A549 treated with DMSO at 1 μM for 4 hours (cell line): ENCODE data around the gene CRB3. TPM values are rescaled to one million over a fixed set of nuclear protein-coding genes. Genes with fewer than 3 reads are reported as not detected.

Source experiments
- total RNA-seq: library from RNA; stranded (reverse); fragments of 200-300 nt; extraction: Qiagen RNA extraction; gene quantifications from 5 replicates; pipeline ENCODE4 v1.2.3, GENCODE V29; 2022; ENCODE audit warnings: low read depth

Gene CRB3
- 3.0 to 6.0 TPM (median 4.7 TPM) in 5 replicates for total RNA-seq

GRCh38 chr19:6464070-6464873 is at the start of gene CRB3:
TSS of gene CRB3 (plus strand) at chr19:6464271. CDS start at chr19:6464702, 431 bp downstream.

GRCh38 chr19:6424195-6424938 is 39.7 kb upstream of the CRB3 start, which contains the start of gene KHSRP:
TSS of gene KHSRP (minus strand) at chr19:6424811. CDS start at chr19:6424701, 110 bp downstream.

GRCh38 chr19:6433663-6434062 is 30.4 kb upstream of the CRB3 start, which contains the start of gene SLC25A41:
TSS of gene SLC25A41 (minus strand) at chr19:6433763. CDS start at chr19:6433693, 70 bp downstream.

GRCh38 chr19:6459262-6460098 is 4.6 kb upstream of the CRB3 start, which contains the start of gene SLC25A23:
TSS of gene SLC25A23 (minus strand) at chr19:6459792. CDS start at chr19:6459628, 164 bp downstream.

GRCh38 chr19:6481541-6482342 is 17.7 kb downstream of the CRB3 start, which contains the start of gene DENND1C:
TSS of gene DENND1C (minus strand) at chr19:6481787. CDS start at chr19:6481695, 92 bp downstream.

GRCh38 chr19:6501740-6502648 is 37.9 kb downstream of the CRB3 start, which contains the start of gene TUBB4A:
TSS of gene TUBB4A (minus strand) at chr19:6502309. CDS start at chr19:6502212, 97 bp downstream.

Other genes starting within 250 kb of the CRB3 start
- gene MLLT1, start 184.3 kb upstream of the CRB3 start, total RNA-seq: 12.7 to 25.2 TPM (median 21.3 TPM) in 5 replicates
- gene ACER1, start 130.7 kb upstream of the CRB3 start, total RNA-seq: not detected in 5 replicates
- gene CLPP, start 102.7 kb upstream of the CRB3 start, total RNA-seq: 47.8 to 73.0 TPM (median 66.4 TPM) in 5 replicates
- gene ALKBH7, start 91.5 kb upstream of the CRB3 start, total RNA-seq: 19.7 to 34.9 TPM (median 32.6 TPM) in 5 replicates
- gene PSPN, start 88.3 kb upstream of the CRB3 start, total RNA-seq: 0.41 to 1.1 TPM (median 0.88 TPM) in 5 replicates
- gene GTF2F1, start 71.1 kb upstream of the CRB3 start, total RNA-seq: 55.2 to 62.8 TPM (median 60.7 TPM) in 5 replicates
- gene KHSRP, start 39.5 kb upstream of the CRB3 start, total RNA-seq: 204 to 240 TPM (median 217 TPM) in 5 replicates
- gene SLC25A41, start 30.5 kb upstream of the CRB3 start, total RNA-seq: 0.13 to 0.20 TPM (median 0.16 TPM) in 4 of 5 replicates, not detected in the other
- gene SLC25A23, start 4.5 kb upstream of the CRB3 start, total RNA-seq: 15.8 to 20.7 TPM (median 18.4 TPM) in 5 replicates
- gene DENND1C, start 17.5 kb downstream of the CRB3 start, total RNA-seq: 0.16 to 0.56 TPM (median 0.24 TPM) in 5 replicates
- gene TUBB4A, start 38.0 kb downstream of the CRB3 start, total RNA-seq: 5.2 to 6.6 TPM (median 5.9 TPM) in 5 replicates
- 5.4 to 8.2 TPM (median 6.7 TPM) in 5 replicates for gene TNFSF9, start 66.8 kb downstream of the CRB3 start, total RNA-seq
- gene CD70, start 126.9 kb downstream of the CRB3 start, total RNA-seq: 15.5 to 26.2 TPM (median 23.1 TPM) in 5 replicates
- gene TNFSF14, start 205.9 kb downstream of the CRB3 start, total RNA-seq: 0.05 to 0.09 TPM (median 0.08 TPM) in 4 of 5 replicates, not detected in the other